Activated CD4-positive, alpha-beta T cell treated with anti-CD3 and anti-CD28 coated beads, Interleukin-2, Interleukin-6, amounts not matched to agents 100 ng/mL and 50 ng/mL, durations not matched to agents 16 hours and 8 hours (primary cell): ENCODE measurements around the gene PAX6.

Source experiments
- DNase-seq: peaks from one replicate; pipeline ENCODE4 v3.0.0-alpha.2; 2020

The PAX6 gene

DNA sequence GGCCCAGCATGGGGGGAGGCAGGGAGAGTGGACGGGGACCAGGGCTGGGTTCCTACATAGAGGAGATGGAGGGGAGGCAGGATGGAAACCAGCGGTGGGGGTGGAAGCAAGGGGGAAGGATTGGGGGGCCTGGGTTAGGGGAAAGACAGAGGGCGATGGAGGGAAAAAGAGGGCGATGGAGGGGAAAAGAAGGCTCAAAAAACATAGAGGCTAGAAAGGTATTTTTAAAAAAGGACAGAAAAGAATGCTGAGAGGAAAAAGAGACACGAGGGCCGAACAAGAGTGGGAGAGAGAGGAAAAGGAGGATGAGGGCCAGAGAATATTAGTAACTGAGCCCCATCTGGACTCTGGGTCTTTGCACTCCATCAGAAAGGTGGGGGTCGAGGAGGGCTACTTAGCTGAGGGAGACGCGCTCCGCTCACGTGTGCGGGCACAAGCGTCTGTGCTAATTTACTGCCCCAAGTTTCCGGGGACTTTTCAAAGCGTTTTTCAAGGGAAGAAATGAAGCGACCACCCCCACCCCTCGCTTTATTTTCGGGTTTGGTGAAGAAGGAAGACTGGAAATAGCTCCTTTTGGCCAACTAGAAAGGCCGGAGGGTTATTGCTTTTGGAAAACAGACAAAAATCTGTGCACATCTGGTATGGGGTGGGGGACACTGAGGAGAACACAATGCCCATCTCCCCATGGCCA is 14.5 kb downstream of the PAX6 start:
- no peak for DNase-seq

DNA sequence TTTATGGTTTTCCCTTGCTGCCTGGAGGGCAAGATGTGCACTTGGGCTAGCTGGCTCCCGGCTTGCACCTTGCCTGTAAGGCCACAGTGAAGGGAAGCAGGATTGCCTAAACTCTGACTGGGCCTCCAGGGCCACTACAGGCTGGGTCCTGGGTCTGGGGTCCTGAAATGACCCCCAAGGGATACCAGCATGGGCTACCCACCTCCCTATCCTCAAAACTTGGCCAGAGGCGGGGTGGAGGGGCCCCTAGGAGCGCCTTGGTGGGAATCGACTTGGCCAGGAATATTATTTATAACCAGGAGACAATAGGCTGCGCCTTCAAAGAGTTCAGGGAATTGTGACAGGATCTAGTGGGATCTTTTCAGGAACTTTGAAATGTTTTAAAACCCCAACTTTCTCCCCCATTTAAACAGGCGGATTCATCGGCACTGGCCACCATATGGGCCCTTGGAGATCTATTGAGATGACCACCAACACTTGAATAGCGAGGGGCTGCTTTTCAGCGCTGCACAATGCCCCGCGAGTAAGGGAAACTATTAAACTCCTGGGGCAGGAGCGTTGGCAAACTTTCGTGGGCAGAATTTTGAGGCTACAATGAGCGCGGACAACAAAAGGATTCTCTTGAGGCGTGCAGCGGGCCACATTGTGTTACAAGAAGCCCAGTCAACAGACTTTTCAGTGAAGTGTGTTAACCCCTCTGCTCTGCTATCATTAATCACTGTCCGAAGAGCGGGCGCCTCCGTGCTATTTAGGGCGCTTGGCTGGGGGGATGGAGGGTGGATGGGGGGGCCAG is 15.2 kb downstream of the PAX6 start:
- no peak for DNase-seq

GRCh38 chr11:31794548-31794947 is 16.6 kb downstream of the PAX6 start:
- no peak for DNase-seq

DNA sequence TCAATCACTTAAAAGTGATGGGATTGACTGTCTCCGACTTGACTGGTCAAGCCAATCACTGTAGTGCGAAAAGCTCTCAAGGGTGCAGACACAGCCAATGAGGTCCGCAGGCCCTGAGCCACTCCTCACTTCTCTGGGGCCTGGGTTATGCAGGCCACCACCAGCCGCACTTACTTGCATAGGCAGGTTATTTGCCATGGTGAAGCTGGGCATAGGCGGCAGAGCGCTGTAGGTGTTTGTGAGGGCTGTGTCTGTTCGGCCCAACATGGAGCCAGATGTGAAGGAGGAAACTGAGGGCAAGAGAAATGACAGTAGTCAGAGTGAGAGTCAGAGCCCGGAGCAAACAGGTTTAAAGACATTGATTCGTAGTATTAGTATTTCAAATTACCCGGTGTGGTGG is 17.9 kb downstream of the PAX6 start:
- no peak for DNase-seq

- DNase-seq = no peak
Observed at GRCh38 chr11:31792456-31792855, 18.7 kb downstream of the PAX6 start.

GRCh38 chr11:31792036-31792435 is 19.1 kb downstream of the PAX6 start:
- no peak for DNase-seq

- DNase-seq = no peak
Observed at GRCh38 chr11:31790649-31791048, 20.5 kb downstream of the PAX6 start.

DNA sequence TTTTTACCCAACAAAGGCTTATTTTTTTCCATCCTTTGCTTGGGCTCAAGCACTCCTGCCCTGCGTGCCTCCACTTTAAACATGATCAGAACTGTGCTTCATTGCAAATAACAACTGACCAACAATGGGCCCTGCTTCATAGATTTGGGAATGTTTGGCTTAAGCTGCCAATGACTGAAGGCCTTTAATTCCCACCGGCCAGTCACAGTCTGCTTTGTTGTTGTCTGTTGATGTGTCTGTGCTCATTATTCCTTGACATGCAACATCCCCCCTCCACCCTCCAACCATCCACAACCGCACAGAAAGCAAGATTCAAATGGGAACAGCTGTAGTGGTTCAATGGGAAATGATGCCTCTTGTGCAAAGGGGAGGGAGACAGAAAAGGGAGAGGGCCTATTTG is 23.0 kb downstream of the PAX6 start:
- no peak for DNase-seq

DNA sequence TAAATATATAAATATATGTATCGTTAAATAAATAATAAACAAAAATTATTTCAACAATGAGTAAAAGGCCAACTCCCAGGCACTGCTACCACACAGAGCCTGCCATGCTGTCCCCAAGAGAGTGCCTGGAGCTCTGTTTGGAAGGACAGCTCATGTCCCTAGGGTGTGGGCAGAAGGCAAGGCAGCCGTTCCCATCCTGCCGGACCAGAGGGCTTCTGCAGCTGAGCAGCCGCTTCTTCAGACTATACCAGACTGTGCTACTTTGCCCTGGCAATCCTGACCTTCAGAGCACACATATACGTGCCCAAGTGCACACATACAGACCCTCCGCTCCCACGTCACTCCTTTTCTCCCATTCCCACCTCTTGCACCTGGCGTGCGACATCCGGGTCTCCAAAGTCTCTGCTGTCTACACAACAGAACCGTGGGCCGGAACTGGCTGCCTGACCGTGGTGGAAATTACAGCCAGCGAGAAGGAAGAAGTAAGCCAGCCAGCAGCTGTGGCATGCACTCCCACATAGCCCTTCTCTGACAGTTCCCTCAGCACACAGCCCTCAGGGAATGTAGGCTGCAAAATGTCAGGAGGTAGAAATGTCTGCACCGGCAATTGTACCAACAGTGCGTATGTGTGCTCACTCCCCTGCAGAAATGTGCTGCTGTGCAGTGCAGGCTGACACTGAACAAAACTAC is 24.0 kb downstream of the PAX6 start:
- DNase-seq = no peak

- DNase-seq = no peak
Observed at GRCh38 chr11:31784611-31785010, 26.5 kb downstream of the PAX6 start.

DNA sequence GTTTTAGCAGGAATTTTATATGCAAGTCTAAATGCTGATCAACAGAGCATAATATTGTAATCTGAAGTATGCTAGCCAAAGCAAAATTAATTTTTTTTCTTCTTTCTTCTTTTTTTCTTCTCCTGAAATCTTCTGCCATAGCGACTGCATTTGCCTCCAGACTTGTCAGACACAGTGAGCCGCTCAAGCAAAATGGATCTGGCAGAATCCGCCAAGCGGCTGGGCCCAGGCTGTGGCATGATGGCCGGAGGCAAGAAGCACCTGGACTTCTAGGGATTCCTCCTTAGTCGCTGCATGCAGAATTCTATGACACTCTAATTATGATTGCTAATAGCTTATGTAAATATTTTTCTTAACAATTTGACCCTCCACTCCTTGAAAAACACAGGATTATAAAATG is 27.9 kb downstream of the PAX6 start:
- no peak for DNase-seq

GRCh38 chr11:31782257-31782656 is 28.9 kb downstream of the PAX6 start:
- DNase-seq = no peak

GRCh38 chr11:31780480-31780971 is 30.6 kb downstream of the PAX6 start:
- no peak for DNase-seq

DNA sequence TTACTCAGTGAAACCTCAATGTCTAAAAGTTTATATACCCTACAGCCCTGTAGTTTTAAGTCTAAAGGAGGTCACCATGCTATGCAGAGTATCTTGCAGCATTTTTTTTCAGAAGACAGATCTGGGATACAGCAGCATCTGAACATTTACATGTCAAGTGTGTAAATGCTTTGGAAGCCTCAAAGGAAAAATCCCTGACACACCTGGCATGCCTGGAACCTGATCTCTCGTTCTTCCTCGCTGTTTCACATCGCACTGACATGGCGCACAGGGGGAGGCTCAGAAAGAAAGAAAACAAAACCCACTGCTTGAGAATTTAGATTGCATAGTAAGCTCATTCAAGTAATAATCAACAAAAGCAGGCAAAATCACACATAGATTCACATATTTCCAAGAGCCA is 31.0 kb downstream of the PAX6 start:
- no peak for DNase-seq

GRCh38 chr11:31779374-31779791 is 31.7 kb downstream of the PAX6 start:
- no peak for DNase-seq

DNA sequence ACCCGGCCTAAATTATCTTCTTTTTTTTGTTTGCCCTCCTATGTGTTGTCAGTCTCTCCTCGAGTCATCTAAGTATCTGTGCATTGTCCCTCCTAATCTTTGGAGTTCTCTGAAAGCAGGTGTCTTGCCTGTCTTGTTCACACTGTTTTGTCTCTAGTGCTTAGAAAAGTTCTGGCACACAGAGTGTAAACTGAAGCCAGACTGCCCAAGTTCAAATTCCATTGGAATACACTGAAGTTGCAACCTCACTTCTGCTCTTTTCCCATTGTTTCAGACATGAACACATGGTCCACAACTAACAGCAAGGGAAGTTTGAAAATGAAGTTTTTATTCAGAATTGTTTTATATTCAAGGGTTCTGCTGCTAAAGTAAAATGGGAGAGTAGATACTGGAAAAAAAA is 38.7 kb downstream of the PAX6 start:
- no peak for DNase-seq

- no peak for DNase-seq
Observed at GRCh38 chr11:31770011-31770700, 41.0 kb downstream of the PAX6 start.

DNA sequence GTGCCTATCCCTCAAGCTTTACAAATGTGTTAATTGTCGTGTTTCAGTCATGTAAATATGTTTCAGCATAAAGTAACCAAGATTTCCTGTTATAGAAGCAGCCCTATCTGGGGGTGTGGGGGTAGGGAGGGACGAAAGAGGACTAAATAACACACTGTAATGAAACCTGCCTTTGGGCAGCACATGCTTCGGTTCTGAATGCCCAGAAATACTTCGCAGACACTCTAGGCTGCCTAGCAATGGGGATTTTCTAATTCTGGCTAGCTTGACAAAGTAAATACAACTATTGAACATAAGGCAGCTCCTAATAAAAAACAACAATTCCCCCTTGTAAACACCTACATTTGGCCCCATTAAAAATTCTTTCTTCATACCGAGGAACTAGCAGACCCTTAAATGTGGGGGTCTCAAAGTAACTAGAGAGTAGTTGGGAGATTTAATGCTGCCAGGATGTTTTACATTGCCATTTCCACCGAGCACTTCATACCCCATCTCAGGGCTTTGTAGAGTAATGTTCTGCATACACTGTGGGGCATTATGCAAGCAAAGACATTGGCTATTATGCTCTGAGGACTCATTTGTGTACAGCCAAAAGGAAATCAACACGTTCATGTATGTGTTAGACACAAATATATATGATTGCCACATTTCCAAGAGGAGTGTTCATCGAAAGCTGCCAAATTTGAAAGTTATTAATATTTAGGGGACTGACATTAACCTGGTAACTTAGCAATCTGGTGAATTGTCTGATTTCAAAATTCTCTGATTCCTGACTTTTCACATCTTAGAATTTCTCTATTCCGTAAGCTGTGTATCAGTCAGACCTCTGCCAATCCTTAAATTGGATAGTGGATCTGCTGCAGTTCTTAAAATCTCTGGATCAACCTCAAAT is 42.1 kb downstream of the PAX6 start:
- no peak for DNase-seq

GRCh38 chr11:31767685-31768084 is 43.4 kb downstream of the PAX6 start:
- no peak for DNase-seq

DNA sequence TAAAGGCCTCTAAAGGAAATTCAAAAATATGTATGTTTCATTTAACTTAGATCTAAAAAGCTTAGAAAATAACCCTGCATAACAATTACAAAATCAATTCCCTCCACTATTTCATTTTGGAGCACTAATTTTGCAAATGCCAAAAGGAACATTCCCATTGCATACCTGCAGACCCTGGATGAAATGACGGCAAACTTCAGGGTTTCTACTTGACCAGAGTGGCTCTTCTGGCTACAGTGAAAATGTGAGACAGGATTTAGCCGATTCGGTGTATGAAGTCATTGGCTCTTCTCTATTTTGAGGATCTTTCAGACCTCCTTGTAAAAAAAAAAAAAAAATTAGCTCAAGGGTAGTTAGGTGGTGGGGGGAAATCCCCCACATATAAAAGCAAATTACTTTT is 44.1 kb downstream of the PAX6 start:
- DNase-seq = no peak

DNA sequence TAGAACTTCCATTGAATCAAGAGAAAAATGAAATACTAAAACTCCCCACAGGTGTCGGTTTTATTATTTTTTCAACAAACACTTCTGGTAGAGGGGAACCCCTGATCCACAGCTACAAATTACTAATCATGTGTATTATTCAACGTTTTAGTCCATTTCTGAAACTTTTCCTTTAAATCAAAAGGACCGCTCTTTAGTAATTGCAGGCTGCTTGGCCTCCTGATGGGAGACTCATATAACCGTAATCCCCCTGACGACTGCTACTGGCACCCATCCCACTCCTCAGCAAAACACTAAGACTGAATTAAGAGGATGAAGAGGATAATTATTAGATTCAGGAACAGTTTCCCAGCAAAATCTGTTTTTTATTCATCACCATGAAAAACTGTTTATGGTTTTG is 46.4 kb downstream of the PAX6 start:
- DNase-seq = no peak

DNA sequence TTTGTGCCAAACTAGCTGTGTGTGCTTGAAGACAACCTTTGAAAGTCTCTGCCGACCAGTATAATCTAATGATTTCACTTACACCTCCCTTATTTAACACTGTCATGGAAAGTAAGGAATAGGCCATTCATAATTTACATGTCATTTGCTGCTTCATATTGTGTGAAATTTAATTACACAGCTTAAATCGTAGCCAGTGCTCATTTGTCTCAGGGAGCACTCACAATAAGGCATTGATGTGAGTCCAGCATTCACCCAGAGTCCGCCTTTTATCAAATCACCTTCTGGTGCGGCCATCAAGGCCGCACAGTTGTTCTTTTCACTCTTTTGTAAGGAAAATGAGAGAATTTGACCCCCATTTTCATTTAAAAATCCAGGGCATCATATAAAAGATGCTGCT is 46.9 kb downstream of the PAX6 start:
- no peak for DNase-seq
